Astrocyte (in vitro differentiated cells and primary cell): ENCODE data around the gene FTCD.

Source experiments
- EZH2 ChIP-seq: IDR thresholded peaks from 2 replicates; pipeline ENCODE4 v1.6.1; 2012; ENCODE audit warnings: mild to moderate bottlenecking, low read length, inconsistent platforms; ENCODE audit not compliant: insufficient read depth
- TF ChIP-seq, protein P1 (sequence below): IDR thresholded peaks from 2 replicates; pipeline ENCODE4 v1.5.1; 2011; ENCODE audit warnings: low read depth, mild to moderate bottlenecking, inconsistent platforms, low read length, moderate library complexity; ENCODE audit not compliant: insufficient read depth

DNA sequence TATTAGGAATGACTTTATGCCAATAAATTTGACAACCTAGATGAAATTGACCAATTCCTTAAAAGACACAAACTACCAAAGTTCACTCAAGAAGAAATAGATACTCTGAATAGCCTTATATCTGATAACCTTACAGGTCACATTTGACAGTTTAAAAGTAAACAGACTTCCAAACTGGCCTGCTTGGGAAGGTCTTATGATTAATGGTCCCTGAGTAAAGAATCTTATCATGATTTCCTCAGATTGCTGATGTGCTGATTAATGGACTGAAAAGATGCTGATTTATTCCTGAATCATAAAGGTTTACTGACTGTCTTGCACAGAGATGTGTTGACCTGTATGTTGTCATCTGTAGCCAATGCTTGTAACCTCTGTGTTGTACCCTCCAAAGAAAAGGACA lies 9.7 kb upstream of the FTCD start:
- TF ChIP-seq, protein P1, sequence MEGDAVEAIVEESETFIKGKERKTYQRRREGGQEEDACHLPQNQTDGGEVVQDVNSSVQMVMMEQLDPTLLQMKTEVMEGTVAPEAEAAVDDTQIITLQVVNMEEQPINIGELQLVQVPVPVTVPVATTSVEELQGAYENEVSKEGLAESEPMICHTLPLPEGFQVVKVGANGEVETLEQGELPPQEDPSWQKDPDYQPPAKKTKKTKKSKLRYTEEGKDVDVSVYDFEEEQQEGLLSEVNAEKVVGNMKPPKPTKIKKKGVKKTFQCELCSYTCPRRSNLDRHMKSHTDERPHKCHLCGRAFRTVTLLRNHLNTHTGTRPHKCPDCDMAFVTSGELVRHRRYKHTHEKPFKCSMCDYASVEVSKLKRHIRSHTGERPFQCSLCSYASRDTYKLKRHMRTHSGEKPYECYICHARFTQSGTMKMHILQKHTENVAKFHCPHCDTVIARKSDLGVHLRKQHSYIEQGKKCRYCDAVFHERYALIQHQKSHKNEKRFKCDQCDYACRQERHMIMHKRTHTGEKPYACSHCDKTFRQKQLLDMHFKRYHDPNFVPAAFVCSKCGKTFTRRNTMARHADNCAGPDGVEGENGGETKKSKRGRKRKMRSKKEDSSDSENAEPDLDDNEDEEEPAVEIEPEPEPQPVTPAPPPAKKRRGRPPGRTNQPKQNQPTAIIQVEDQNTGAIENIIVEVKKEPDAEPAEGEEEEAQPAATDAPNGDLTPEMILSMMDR, result no peak
- no peak for TF ChIP-seq EZH2
